Activated CD4-positive, alpha-beta T cell treated with anti-CD3 and anti-CD28 coated beads, Interleukin-2, amount 50 U/mL, for 1 hour (primary cell): Measurements from ENCODE around the gene SUV39H2.
"Not testable (repeated sequence)": the region's sequence is repeated elsewhere in the genome, so short reads cannot be mapped to it uniquely, and the experiment has no call there.

ENCODE experiments used
- DNase-seq: peaks from one replicate; pipeline ENCODE4 v3.0.0-alpha.2; 2020

SUV39H2 gene

DNA sequence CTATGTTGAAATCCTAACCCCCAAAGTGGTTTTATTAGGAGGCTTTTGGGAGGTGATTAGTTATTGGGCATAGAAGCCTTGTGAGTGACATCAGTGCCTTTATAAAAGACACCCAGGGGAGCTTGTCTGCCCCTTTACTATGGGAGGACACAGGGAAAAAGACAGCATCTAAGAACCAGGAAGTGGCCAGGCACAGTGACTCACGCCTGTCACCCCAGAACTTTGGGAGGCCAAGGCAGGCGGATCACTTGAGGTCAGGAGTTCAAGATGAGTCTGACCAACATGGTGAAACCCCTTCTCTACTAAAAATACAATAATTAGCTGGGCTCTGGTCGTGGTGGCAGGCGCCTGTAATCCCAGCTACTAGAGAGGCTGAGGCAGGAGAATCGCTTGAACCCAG, 60.3 kb downstream of the SUV39H2 start:
- DNase-seq, result not testable (repeated sequence)

DNA sequence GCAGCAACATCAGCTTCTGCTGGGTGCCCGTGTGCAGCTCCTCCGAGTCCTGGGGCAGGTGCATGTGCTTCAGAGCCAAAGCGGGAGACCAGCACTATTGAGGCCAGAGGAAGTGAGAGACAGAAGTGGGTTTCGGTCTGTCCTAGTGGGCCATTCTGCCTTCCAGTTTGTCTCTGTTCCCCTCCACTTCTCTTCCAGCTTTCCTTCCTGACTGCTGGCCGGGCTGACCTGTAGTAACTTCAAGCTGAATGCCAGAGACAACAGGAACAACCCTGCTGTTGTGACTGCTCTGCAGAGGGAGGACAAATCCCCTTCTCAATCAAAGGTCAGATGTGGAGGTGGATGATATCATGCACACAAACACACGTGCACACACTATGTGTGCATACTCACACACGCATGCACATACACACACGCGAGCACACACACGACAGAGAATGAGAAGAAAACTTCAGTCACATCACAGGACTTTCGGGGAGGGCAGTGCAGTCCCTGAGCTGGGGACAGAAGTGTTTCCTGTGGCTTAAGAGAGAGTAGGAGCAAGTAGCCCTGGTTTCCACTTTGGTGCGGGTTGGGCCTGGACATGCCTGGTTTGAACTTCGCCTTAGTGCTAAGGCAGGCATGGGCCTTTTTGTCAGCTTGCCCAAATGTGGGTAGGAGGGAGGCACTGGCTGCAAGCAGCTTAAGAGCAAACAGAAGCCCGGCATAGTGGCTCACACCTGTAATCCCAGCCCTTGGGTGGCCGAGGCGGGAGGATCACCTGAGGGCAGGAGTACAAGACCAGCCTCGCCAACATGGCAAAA, 63.7 kb downstream of the SUV39H2 start:
- not testable (repeated sequence) for DNase-seq

DNA sequence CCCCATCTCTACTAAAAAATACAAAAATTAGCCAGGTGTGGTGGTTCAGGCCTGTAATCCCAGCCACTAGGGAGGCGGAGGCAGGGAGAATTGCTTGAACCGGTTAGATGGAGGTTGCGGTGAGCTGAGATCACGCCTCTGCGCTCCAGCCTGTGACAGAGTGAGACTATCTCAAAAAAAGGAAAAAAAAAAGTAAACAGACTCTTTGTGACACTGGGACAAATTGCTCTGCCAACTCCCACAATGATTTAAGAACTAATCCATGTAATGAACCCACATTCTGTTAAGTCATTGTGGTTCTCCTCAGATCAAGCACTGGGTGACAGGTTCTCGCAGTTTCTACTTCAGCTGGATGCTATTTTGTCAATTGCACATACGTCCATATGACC, 64.3 kb downstream of the SUV39H2 start:
- DNase-seq, result not testable (repeated sequence)

- DNase-seq, result no peak
These were observed 66.4 kb downstream of the SUV39H2 start for GRCh38 chr10:14945108-14945507.

- no peak for DNase-seq
These were observed 68.6 kb downstream of the SUV39H2 start for GRCh38 chr10:14947268-14947667.

- no peak for DNase-seq
These were observed 70.6 kb downstream of the SUV39H2 start for GRCh38 chr10:14949291-14949690.

GRCh38 chr10:14952851-14953423, 74.3 kb downstream of the SUV39H2 start:
- DNase-seq, result no peak

- no peak for DNase-seq
These were observed 74.8 kb downstream of the SUV39H2 start for GRCh38 chr10:14953424-14954000.
